ENCODE measurements around the gene MASP1.

DNA sequence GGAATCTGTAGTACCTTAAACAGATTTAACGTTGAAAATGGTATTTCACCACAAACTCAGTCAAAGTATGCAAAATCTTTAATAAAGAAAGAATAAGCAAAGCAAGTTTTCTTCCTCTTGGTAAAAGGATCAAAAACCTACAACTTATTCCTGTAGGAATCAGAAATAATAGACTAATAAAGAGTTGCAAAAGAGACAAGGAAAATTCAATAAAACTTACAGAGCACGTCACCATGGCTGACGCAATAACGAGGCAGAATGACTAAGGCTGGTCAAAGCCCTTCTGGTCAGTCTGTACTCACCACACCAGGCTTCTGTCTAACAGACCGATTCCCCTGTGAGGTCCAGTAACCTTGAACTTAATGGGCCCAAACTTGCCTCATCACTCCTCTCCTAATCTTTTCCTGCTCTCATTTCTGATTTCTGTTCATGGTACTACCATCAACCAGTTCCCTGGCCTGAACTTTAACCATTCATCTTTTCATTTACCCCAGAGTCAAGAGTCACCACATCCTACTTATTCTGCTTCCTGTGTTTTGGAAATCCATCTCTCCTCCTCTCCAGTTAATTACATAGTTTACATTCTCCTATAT, 5.0 kb downstream of the MASP1 start:
- no peak for TF ChIP-seq GATA2 (IDR thresholded peaks at IDR 0.05; ENCODE audit: low read depth, low read length)
- TF ChIP-seq GATA3 (IDR thresholded peaks at IDR 0.05; ENCODE audit: low read depth, low read length), result no peak

Data from SH-SY5Y (cell line).